ENCODE measurements around the gene MTMR10. TPM values are rescaled to one million over a fixed set of nuclear protein-coding genes. Genes with fewer than 3 reads are reported as not detected.

MTMR10 gene
- total and polyA plus RNA-seq, 11 donors = 8.6 to 38.9 (median 27.7) TPM

- peaks cover 0 to 6% (median 0%) of the 10 kb centered on the region in 12 donors for H3K9me3 ChIP-seq
Observed at GRCh38 chr15:31037731-31038477, 46.5 kb upstream of the MTMR10 start.

GRCh38 chr15:31036783-31037182 is 45.4 kb upstream of the MTMR10 start:
- H3K4me3 ChIP-seq = no peak overlapping the region
- no peaks in the 10 kb centered on the region for H3K27me3 ChIP-seq
- no peak for TF ChIP-seq POLR2A (IDR thresholded peaks at IDR 0.05)
- no peak for TF ChIP-seq CTCF (IDR thresholded peaks at IDR 0.05)
- WGBS, 4 donors = 91 to 95% (median 93%) methylated on average over 8 to 9 of the region's 9 CpGs
- no peaks in the 10 kb centered on the region for H3K36me3 ChIP-seq
- no peak overlapping the region for H3K27ac ChIP-seq
- H3K9me3 ChIP-seq = peaks cover 0 to 6% (median 0%) of the 10 kb centered on the region in 12 donors
- intact Hi-C loops (cut with DNase I) = no loop called here
- ATAC-seq (no peak), DNase-seq (no peak)
- peaks cover 0 to 22% (median 4%) of the 10 kb centered on the region in 12 donors for H3K4me1 ChIP-seq

More at GRCh38 chr15:31037731-31038477, 46.5 kb upstream of the MTMR10 start:
- TF ChIP-seq POLR2A (IDR thresholded peaks at IDR 0.05) (no peak), CTCF (IDR thresholded peaks at IDR 0.05) (no peak)
- Histone ChIP-seq H3K27ac (no peak overlapping the region), H3K4me1 (peaks cover 0 to 12% (median 2%) of the 10 kb centered on the region in 12 donors), H3K27me3 (no peaks in the 10 kb centered on the region), H3K4me3 (no peak overlapping the region), H3K36me3 (no peaks in the 10 kb centered on the region)
- intact Hi-C loops (cut with DNase I) = no loop called here
- no peak for DNase-seq
- ATAC-seq = no peak
- 88 to 95% (median 92%) methylated on average over 10 of the region's 10 CpGs for WGBS, 4 donors

- H3K27ac ChIP-seq = no peak overlapping the region
- no peak for DNase-seq
- peaks cover 0 to 26% (median 4%) of the 10 kb centered on the region in 12 donors for H3K4me1 ChIP-seq
- peaks cover 0 to 6% (median 0%) of the 10 kb centered on the region in 12 donors for H3K9me3 ChIP-seq
- no peak for TF ChIP-seq CTCF (IDR thresholded peaks at IDR 0.05)
- no peak for TF ChIP-seq POLR2A (IDR thresholded peaks at IDR 0.05)
- H3K4me3 ChIP-seq = no peak overlapping the region
- no peaks in the 10 kb centered on the region for H3K27me3 ChIP-seq
- 79 to 87% (median 82%) methylated on average over 7 of the region's 7 CpGs for WGBS, 4 donors
- intact Hi-C loops (cut with DNase I) = loop anchor here in 1 of 10 donors (2.0 kb wide), 1 partner anchor 61 kb away; no protein-coding TSS in a partner anchor
- no peaks in the 10 kb centered on the region for H3K36me3 ChIP-seq
- no peak for ATAC-seq
Observed at GRCh38 chr15:31035610-31036009, 44.2 kb upstream of the MTMR10 start.

- no peak for TF ChIP-seq POLR2A (IDR thresholded peaks at IDR 0.05)
- TF ChIP-seq CTCF (IDR thresholded peaks at IDR 0.05) = no peak
- Histone ChIP-seq H3K4me1 (peaks cover 0 to 26% (median 4%) of the 10 kb centered on the region in 12 donors), H3K36me3 (no peaks in the 10 kb centered on the region), H3K27me3 (no peaks in the 10 kb centered on the region), H3K9me3 (peaks cover 0 to 5% (median 0%) of the 10 kb centered on the region in 12 donors), H3K27ac (no peak overlapping the region), H3K4me3 (no peak overlapping the region)
- ATAC-seq (no peak), DNase-seq (no peak)
- WGBS, 4 donors = 61 to 69% (median 64%) methylated on average over 4 of the region's 4 CpGs
- intact Hi-C loops (cut with DNase I) = loop anchor here in 3 of 10 donors (2.0 to 5.0 kb wide), 2 partner anchors 42 to 63 kb away; partner anchors contain the start of gene MTMR10 (in 2 of the 3)
Observed at GRCh38 chr15:31034152-31034551, 42.7 kb upstream of the MTMR10 start.

All from heart left ventricle (tissue), 16 donors.